ENCODE measurements around the gene AURKA. TPM values are rescaled to one million over a fixed set of nuclear protein-coding genes. Genes with fewer than 3 reads are reported as not detected.

Gene AURKA
- total RNA-seq, 1 donor from 2014 or later = 60.3 TPM

- no peak for TF ChIP-seq CTCF (conservative IDR thresholded peaks at IDR 0.05)
- Mint-ChIP-seq H3K27ac (ENCODE audit: unreplicated experiment) (no peak overlapping the region), H3K9me3 (no peaks in the 10 kb centered on the region), H3K4me3 (peak overlapping the region; percentile 87), H3K27me3 (ENCODE audit: low read depth) (no peaks in the 10 kb centered on the region), H3K36me3 (ENCODE audit: low read depth) (no peaks in the 10 kb centered on the region), H3K4me1 (peaks cover 33% of the 10 kb centered on the region)
- DNase-seq (ENCODE audit: low read depth, low spot score) = no peak
Observed at GRCh38 chr20:56358070-56358469, 33.9 kb downstream of the AURKA start.

GRCh38 chr20:56353356-56353755 is 38.7 kb downstream of the AURKA start:
- DNase-seq (ENCODE audit: low read depth, low spot score) = no peak
- H3K4me1 Mint-ChIP-seq = peaks cover 16% of the 10 kb centered on the region
- no peaks in the 10 kb centered on the region for H3K36me3 Mint-ChIP-seq (ENCODE audit: low read depth)
- H3K27ac Mint-ChIP-seq (ENCODE audit: unreplicated experiment) = no peak overlapping the region
- no peak overlapping the region for H3K4me3 Mint-ChIP-seq
- H3K9me3 Mint-ChIP-seq = no peaks in the 10 kb centered on the region
- H3K27me3 Mint-ChIP-seq (ENCODE audit: low read depth) = no peaks in the 10 kb centered on the region
- no peak for TF ChIP-seq CTCF (conservative IDR thresholded peaks at IDR 0.05)

GRCh38 chr20:56352345-56353055 is 39.5 kb downstream of the AURKA start:
- Mint-ChIP-seq H3K4me3 (no peak overlapping the region), H3K27me3 (ENCODE audit: low read depth) (no peaks in the 10 kb centered on the region), H3K4me1 (peaks cover 18% of the 10 kb centered on the region), H3K36me3 (ENCODE audit: low read depth) (no peaks in the 10 kb centered on the region), H3K27ac (ENCODE audit: unreplicated experiment) (no peak overlapping the region), H3K9me3 (no peaks in the 10 kb centered on the region)
- no peak for TF ChIP-seq CTCF (conservative IDR thresholded peaks at IDR 0.05)
- DNase-seq (ENCODE audit: low read depth, low spot score) = no peak

GRCh38 chr20:56350842-56351241 is 41.2 kb downstream of the AURKA start:
- Mint-ChIP-seq H3K9me3 (no peaks in the 10 kb centered on the region), H3K4me1 (peaks cover 21% of the 10 kb centered on the region), H3K27ac (ENCODE audit: unreplicated experiment) (no peak overlapping the region), H3K4me3 (no peak overlapping the region), H3K36me3 (ENCODE audit: low read depth) (no peaks in the 10 kb centered on the region), H3K27me3 (ENCODE audit: low read depth) (peaks cover 6% of the 10 kb centered on the region)
- no peak for TF ChIP-seq CTCF (conservative IDR thresholded peaks at IDR 0.05)
- DNase-seq (ENCODE audit: low read depth, low spot score) = no peak

GRCh38 chr20:56348746-56349145 is 43.3 kb downstream of the AURKA start:
- Mint-ChIP-seq H3K36me3 (ENCODE audit: low read depth) (no peaks in the 10 kb centered on the region), H3K4me1 (peaks cover 22% of the 10 kb centered on the region), H3K4me3 (no peak overlapping the region), H3K27ac (ENCODE audit: unreplicated experiment) (no peak overlapping the region), H3K27me3 (ENCODE audit: low read depth) (peaks cover 26% of the 10 kb centered on the region), H3K9me3 (no peaks in the 10 kb centered on the region)
- TF ChIP-seq CTCF (conservative IDR thresholded peaks at IDR 0.05) = no peak
- no peak for DNase-seq (ENCODE audit: low read depth, low spot score)

All from neural crest cell (in vitro differentiated cells).